Fibroblast of the aortic adventitia (primary cell): Measurements from ENCODE around the gene ANO2. TPM values are rescaled to one million over a fixed set of nuclear protein-coding genes. Genes with fewer than 3 reads are reported as not detected.

Experiments used
- DNase-seq: peaks from one replicate; pipeline ENCODE4 v3.0.0-alpha.2; 2010; ENCODE audit warnings: low read depth
- H3K4me3 ChIP-seq: 2 replicates; pipeline ENCODE4 v1.5.1; 2011; ENCODE audit warnings: low read depth, mild to moderate bottlenecking, control low read depth, low read length, moderate library complexity
- total RNA-seq: library from RNA; depleted of rRNA; stranded (reverse); fragments of >200 nt; gene quantifications from 2 replicates; pipeline ENCODE4 v1.2.3, GENCODE V29; 2012; ENCODE audit warnings: low replicate concordance
- TF ChIP-seq, protein P1 (sequence below): IDR thresholded peaks from 2 replicates; pipeline ENCODE4 v1.5.1; 2011; ENCODE audit warnings: mild to moderate bottlenecking, low read length, control low read depth, inconsistent platforms; ENCODE audit not compliant: insufficient read depth

Gene ANO2
- total RNA-seq, 1 donor = not detected

DNA sequence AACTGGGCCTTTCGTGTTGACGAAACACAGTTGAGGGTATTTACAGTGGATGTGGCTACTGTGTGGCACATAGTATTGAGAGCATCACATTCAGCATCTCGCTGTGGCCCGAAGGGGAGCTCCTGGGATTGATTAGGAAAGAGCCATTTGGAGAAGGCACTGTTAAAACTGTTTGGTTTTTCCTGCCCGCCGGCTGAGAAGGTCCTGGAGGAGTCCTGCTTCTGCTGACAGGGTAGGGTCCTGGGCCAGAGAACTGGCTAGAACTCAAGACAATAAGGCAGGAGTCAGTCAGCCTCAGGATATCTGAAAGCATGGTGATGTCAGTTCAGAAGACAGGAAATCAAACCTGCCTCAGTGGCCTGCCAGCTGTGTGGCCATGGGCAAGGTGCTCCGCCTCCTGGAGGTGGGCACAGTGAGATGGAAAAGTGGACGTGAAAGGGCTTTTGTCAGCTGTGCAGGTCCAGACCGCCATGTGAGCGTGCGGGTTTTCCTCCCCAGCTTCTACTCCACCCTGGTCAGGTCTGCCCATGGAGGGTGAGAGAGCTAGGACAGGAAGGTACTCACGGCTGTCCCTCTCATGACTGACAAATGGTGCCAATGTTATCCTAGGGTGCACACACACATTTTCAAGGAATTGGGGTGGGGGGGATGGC, 420.8 kb downstream of the ANO2 start:
- no peak for DNase-seq
- TF ChIP-seq, protein P1, sequence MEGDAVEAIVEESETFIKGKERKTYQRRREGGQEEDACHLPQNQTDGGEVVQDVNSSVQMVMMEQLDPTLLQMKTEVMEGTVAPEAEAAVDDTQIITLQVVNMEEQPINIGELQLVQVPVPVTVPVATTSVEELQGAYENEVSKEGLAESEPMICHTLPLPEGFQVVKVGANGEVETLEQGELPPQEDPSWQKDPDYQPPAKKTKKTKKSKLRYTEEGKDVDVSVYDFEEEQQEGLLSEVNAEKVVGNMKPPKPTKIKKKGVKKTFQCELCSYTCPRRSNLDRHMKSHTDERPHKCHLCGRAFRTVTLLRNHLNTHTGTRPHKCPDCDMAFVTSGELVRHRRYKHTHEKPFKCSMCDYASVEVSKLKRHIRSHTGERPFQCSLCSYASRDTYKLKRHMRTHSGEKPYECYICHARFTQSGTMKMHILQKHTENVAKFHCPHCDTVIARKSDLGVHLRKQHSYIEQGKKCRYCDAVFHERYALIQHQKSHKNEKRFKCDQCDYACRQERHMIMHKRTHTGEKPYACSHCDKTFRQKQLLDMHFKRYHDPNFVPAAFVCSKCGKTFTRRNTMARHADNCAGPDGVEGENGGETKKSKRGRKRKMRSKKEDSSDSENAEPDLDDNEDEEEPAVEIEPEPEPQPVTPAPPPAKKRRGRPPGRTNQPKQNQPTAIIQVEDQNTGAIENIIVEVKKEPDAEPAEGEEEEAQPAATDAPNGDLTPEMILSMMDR = no peak
- no peak overlapping the region for H3K4me3 ChIP-seq

DNA sequence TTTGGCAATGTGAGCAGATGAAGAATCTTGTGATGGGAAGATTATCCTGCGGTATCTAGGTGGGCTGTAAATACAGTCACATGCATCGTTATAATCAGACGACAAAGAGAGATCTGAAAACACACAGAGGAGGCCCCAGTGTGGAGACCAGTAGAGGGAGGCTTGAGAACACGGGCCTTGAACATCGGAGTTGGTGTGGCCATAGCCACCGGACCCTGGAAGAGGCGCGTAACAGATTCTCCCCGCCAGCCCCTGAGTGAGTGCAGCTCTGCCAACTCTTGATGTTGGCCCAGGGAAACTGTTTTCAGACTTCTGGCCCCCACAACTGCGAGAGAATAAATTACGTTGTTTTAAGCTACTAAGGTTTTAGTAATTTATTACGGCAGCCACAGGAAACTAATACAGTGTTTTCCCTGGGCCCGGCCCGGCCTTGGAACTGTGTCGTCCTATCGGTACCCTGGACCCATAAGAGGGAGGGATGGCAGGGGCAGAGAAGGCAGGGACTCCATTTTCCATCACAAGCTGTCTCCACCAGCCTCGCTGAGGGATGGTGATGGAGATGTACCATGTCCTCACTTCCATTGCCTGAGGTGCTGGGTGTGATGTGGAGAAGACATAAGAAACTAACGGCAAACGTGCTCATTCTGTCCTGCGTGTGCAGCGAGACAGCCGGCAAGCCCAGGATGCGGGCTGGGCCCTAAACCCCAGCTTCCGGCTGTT, 421.5 kb downstream of the ANO2 start:
- TF ChIP-seq, protein P1 = no peak
- no peak overlapping the region for H3K4me3 ChIP-seq
- no peak for DNase-seq

DNA sequence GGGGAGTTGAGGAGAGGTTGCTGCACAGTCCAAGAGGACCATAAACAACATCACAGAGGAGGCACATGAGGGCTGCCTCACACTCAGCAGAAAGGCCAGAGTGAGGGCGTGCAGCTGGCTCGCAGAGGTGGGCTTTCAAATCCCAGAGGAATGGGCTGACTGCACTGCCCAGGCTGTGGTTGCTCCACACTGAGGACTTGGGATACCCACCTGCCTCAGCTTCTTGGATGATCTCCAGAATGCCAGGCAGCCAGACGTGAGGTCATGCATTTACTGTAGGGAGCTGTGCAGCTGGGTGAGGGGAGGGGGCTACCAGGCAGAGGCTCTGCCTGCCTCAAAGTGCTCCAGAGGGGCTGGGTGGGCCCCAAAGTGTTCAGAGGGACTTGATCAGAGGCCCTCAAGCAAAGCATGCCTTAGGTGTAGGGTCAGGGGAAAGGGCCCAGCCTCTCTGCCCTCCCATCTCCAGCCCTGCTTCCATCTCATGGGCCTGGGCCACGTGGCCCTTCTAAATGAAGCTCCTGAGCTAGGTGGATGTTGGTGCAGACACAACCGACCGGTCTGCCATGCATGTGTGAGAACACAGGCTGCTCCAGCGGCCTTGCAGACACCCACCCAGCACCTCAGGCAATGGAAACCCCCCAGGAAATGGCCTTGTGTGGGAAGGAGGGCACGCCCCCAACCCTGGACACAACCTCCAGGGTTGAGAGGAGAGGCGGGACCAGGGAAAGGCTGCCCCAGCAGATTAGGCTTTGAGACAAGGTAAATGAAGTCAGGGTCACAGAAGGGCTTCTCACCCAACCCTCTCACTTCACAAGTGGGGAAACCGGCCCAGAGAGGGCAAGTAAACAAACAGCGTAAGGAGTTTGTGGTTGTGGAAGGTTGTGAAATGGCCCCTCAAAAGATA, 422.4 kb downstream of the ANO2 start:
- DNase-seq = no peak
- no peak overlapping the region for H3K4me3 ChIP-seq
- TF ChIP-seq, protein P1 = no peak

DNA sequence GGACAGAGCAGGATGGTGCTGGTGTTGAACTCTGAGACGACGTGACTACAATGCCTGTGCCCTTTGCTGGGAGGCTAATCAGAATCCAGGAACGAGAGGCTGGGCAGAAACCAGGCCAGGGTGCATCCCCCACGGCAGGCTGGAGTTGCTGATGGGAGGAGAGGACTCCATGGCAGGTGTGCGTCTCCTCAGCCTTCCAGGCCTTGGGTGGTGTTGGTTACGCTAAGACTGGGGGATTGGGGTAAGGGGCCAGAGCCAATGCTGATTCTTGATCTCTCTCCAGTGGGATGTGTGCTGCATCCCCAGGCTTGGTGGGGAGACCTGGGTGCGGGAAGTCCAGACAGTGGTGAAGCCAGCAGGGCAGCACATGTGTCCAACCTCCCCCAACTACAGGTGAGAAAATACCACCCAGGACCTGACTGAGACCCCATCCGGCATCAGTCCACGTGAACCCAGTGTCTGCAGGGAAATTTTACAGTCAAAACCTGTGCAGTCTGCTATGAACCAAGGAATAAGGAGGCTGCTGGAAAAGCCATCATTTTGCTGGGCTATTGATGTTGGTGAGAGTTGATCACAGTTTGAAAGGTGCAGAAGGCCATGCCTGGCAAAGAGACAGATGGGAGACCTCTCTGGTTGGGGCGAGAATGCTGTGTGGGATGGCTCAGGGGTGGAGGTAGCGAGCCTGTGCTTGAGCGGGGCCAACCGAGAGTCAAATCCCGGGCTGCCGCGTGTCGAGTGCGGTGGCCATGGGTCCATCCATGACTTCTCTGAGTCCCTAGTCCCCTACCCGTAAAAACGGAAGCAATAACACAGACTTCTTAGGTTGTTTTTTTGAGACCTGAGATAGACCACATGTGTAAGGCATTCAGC, 423.4 kb downstream of the ANO2 start:
- no peak for DNase-seq
- H3K4me3 ChIP-seq = no peak overlapping the region
- TF ChIP-seq, protein P1 = no peak

DNA sequence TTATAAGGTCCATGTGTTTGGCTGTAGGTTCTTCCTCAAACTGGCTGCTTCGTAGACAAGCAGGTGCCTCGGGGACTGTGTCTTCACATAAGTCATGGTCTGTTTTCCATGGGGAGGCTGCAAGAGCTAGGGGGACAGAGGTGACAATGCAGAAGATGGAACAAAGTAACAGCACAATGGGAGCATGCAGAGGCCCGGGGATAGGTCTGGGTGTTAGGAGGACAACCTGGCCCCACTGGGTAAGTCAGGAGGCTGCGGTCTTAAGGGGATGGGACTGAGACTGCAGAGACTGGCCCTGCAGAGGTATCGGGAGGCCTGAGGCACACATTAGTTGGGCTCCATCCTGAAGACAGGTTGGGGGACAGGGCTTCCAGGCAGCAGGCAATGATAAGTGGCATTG, 424.2 kb downstream of the ANO2 start:
- TF ChIP-seq, protein P1 = no peak

DNA sequence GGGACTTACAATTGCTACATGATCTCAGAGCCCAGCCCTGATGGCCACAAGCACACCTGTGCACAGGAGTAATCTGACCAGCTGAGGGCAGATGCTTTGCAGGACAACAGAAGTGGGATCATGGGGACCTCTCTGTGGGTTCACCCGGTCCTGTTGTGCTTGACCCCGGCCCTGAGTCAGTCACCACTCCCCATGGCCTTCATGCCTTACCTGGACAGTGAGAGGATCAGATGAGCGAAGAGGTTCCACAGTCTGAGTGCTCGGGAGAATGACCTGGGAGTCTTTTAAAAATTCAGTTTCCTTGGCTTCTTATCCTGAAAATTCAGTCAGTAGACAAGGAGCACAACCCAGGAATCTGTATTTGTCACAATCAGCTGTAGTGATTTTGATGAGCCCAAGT, 425.0 kb downstream of the ANO2 start:
- TF ChIP-seq, protein P1 = no peak
- DNase-seq = no peak
- no peak overlapping the region for H3K4me3 ChIP-seq

More for the DNA sequence above, 424.2 kb downstream of the ANO2 start:
- H3K4me3 ChIP-seq = no peak overlapping the region
- no peak for DNase-seq
